Measurements from ENCODE around the gene FBXL13. TPM values are rescaled to one million over a fixed set of nuclear protein-coding genes. Genes with fewer than 3 reads are reported as not detected.
"Not testable (repeated sequence)": the region's sequence is repeated elsewhere in the genome, so short reads cannot be mapped to it uniquely, and the experiment has no call there.

Gene FBXL13
- total RNA-seq, result 0.13 and 0.39 TPM in 2 replicates

GRCh38 chr7:103074519-103075336 is at the start of gene FBXL13, which contains the start of gene ARMC10:
Gene FBXL13, minus strand, starts transcription at chr7:103074796.
Gene ARMC10, plus strand, starts transcription at chr7:103075140. Its CDS starts 133 bp downstream, at chr7:103075273.
- peak; percentile 73 to 91 for DNase-seq (ENCODE audit: low read depth in 2 of 2)

GRCh38 chr7:103123529-103123928 is 48.9 kb upstream of the FBXL13 start:
- DNase-seq (ENCODE audit: low read depth in 2 of 2), result no peak

DNA sequence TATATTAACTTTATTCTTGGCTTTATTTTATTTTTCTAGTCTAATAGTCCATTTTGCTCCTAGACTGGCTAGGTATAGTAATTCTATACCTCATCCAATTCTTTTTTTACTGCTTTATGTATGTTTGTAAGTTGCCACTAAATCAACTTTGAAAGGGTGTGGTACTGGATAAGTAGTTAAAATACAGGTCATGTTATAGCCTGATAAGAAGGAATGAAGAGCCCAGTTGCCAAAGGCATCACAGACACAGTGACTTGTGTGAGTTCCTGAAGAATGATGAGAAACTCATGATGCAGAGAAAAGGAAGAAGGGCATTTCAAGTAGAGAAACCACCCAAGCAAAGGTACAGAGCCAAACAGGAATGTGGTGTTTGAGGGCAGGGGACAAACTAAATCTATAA is 47.0 kb upstream of the FBXL13 start:
- DNase-seq (ENCODE audit: low read depth in 2 of 2), result no peak

DNA sequence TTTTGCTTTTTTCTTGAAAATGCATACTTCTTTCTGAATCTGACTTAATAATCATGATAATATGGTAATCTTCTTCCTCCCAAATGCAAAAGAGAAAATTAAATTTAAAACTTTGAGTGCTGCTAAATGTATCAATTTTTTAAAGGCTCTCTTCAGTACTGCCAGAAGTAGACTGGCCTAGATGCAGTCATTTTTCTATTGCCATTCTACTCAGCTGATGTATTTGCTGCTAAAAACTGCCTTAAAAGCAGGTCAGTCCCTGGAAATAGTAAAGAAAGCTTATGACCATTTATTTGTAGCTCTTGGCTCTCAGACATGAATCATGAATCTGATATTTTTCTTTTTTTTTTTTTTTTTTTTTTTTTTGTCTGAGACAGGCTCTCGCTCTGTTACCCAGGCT is 45.8 kb upstream of the FBXL13 start:
- DNase-seq (ENCODE audit: low read depth in 2 of 2), result no peak

- DNase-seq (ENCODE audit: low read depth in 2 of 2), result no peak
Observed at GRCh38 chr7:103119791-103120291, 45.2 kb upstream of the FBXL13 start.

DNA sequence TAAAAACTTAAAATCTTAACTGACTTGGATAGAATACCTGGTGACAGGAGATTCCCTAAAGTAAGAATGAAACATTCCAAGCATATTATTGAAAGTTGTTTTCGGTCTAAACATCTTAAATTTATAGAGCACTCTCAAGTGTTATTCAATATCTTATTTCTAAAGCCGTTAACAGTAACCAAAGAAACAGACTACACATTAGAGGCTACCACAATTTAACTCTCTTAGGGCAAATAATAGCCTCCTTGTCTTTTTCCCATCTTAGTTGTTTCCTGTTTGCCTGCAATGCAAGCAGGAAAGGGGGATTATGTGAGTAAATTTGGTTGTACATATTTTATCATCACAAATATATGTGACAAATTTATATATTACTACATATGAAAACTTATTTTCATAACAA is 42.9 kb upstream of the FBXL13 start:
- no peak for DNase-seq (ENCODE audit: low read depth in 2 of 2)

DNA sequence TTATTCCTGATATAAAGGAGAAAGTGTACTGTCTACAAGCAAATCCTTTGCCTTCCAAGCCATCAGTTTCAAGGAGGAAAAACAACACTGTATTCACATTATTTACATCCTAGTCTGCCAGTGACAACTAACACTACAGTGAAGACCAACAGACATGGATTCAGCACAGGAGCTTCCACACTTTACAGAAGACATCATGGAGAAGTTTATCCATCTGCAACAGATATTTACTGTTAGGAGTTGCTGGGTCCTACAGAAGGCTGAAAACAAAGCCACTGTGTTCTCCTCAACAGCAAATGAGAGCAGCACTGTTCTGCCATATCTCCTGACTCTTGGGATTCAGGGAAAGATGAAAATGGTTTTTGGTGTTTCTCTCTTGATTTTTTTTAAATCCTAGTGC is 42.4 kb upstream of the FBXL13 start:
- DNase-seq (ENCODE audit: low read depth in 2 of 2), result no peak

DNA sequence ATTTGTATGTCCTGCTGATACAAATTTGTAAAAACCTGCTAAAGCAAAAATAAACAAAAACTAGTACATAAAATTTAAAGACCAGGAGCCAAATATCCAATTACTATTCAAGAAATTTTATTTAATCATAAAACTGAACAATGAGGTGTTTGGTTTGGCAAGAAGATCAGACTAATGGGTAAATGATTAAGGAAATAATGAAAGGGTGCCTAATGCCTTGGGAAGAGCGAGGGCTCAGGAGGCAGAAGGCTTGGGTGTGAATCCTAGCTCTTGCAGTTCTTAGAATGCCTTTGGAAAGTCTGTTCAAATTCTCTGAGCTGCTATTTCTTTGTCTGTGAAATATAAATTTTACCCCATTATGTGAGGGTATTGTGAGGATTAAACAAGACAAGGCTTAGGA is 41.9 kb upstream of the FBXL13 start:
- DNase-seq (ENCODE audit: low read depth in 2 of 2), result no peak

DNA sequence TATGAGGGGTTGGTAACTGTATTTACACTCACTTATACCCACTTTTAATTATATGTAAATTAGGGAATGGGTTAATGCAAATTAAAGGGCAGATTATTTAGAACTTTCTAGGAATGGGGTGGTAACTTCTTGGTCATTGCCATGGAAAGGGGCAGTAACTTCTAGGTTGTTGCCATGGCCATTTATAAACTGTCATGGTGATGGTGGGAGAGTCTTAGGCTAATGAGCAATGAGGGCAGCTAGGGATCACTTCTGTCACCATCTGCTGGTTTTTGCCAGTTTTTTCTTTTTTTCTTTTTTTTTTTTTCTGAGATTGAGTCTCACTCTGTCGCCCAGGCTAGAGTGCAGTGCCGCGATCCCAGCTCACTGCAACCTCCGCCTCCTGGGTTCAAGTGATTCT is 41.2 kb upstream of the FBXL13 start:
- no peak for DNase-seq (ENCODE audit: low read depth in 2 of 2)

DNA sequence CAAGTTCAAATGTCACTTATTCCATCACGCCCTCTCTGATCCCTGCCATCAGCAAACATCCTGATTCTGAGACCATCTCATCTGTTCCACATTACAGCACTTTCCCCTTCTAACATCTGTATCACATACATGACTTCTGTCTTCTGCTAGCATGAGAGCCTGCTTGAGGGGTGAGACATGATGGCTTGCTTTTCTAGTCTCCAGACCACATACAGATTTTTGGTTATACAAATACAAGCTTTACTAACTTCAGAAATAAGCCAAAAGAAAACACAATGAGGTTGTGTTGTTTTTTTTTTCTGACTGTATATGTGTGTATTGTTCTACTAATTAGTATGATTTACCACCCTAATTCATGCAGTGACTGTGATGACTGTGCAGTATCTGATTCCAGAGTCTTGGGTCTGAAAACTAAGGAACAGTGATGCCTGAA is 40.0 kb upstream of the FBXL13 start:
- no peak for DNase-seq (ENCODE audit: low read depth in 2 of 2)

GRCh38 chr7:103113164-103113563 is 38.6 kb upstream of the FBXL13 start:
- DNase-seq (ENCODE audit: low read depth in 2 of 2), result no peak

GRCh38 chr7:103106703-103107070 is 32.1 kb upstream of the FBXL13 start:
- DNase-seq (ENCODE audit: low read depth in 2 of 2), result not testable (repeated sequence)

DNA sequence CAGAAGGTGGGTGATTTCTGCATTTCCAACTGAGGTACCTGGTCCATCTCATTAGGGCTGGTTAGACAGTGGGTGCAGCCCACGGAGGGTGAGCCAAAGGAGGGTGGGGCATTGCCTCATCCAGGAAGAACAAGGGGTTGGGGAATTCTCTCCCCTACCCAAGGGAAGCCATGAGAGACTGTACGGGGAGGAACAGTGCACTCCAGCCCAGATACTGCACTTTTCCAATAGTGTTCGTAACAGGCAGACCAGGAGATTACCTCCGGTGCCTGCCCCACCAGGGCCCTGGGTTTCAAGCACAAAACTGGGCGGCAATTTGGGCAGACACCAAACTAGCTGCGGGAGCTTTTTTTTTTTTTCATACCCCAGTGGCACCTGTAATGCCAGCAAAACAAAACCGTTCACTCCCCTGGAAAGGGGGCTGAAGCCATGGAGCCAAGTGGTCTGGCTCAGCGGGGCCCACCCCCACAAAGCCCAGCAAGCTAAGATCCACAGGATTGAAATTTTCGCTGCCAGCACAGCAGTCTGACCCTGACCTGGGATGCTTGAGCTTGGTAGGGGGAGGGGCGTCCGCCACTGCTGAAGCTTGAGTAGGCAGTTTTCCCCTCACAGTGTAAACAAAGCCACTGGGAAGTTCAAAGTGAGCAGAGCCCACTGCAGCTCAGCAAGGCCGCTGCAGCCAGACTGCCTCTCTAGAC is 31.6 kb upstream of the FBXL13 start:
- no peak for DNase-seq (ENCODE audit: low read depth in 2 of 2)

DNA sequence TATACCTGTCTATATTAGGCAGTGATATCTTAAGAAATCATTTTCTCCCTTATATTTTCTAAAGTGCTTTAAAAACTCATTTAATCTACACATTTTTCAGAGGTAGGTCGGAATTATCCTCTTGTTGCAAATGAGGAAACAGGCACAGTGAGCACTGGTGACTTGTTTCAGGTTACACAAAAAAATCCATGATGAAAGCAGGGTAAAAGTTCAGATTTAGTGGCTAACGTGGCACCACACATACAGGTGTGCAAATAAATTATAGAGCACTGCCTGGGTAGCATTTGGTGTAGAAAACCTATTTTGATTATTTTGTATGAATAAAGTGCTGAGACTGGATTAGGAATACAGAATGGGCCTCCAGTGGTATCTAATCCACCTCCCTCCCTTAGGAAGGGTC is 26.9 kb upstream of the FBXL13 start:
- DNase-seq (ENCODE audit: low read depth in 2 of 2), result no peak

- DNase-seq (ENCODE audit: low read depth in 2 of 2), result no peak
Observed at GRCh38 chr7:103100348-103100747, 25.8 kb upstream of the FBXL13 start.

DNA sequence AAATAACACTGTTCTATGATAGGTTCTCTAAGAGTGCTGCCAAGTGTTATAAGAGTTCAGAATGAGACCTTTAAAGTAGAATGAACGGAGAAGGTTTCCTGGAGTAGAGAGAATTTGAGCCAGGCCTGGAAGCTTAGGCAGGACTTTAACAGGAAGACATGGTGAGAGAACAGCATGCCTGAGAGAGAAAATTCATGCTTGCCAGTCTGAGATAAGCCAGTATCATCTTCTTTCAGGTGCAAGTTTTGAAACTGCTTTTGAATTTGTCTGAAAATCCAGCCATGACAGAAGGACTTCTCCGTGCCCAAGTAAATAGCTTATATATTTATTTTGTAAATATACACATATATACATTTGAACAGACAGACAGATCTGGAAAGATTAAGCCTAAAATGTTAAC is 22.4 kb upstream of the FBXL13 start:
- DNase-seq (ENCODE audit: low read depth in 2 of 2), result no peak

DNA sequence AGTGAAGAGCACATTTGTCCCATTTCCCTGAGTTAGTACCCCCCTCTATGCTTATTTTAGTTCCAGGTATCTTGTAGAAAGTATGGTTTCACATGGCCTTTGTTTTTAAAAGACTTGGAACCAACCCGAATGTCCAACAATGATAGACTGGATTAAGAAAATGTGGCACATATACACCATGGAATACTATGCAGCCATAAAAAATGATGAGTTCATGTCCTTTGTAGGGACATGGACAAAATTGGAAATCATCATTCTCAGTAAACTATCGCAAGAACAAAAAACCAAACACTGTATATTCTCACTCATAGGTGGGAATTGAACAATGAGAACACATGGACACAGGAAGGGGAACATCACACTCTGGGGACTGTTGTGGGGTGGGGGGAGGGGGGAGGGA is 21.0 kb upstream of the FBXL13 start:
- not testable (repeated sequence) for DNase-seq (ENCODE audit: low read depth in 2 of 2)

- no peak for DNase-seq (ENCODE audit: low read depth in 2 of 2)
Observed at GRCh38 chr7:103094102-103094501, 19.5 kb upstream of the FBXL13 start.

DNA sequence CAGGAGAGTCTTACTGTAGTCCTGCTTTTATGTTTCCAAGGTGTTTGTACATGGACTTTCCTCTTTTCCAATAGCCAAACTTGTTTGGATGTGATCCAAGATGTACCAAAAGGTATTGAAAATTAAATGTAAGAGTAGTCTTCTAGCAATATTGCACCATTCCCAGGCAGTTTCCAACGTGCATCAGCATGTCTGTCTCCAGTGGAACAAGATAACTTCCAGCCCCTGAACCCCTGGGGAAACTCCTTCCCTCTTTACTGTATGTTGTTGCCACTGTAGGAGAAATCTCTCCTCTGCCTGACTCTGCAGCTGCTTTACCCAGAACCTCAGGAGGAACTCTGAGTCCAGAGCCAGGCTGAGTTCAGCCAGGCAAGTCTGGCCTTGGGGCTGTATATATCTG is 18.8 kb upstream of the FBXL13 start:
- no peak for DNase-seq (ENCODE audit: low read depth in 2 of 2)

- not testable (repeated sequence) for DNase-seq (ENCODE audit: low read depth in 2 of 2)
Observed at GRCh38 chr7:103092321-103092720, 17.7 kb upstream of the FBXL13 start.

DNA sequence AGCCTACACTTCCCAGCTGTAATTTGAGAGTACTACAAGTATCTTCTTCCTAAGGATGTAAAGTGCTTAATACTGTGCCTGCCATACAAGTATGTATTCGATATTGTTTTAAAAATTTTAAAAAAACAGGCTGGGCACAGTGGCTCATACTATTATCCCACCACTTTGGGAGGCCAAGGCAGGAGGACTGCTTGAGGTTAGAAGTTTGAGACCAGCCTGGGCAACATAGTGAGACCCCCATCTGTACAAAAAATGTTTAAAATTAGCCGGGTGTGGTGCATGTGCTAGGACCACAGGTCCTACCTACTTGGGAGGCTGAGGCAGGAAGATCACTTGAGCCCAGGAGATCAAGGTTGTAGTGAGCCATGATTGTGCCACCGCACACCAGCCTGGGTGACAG is 8.6 kb upstream of the FBXL13 start:
- DNase-seq (ENCODE audit: low read depth in 2 of 2), result no peak

DNA sequence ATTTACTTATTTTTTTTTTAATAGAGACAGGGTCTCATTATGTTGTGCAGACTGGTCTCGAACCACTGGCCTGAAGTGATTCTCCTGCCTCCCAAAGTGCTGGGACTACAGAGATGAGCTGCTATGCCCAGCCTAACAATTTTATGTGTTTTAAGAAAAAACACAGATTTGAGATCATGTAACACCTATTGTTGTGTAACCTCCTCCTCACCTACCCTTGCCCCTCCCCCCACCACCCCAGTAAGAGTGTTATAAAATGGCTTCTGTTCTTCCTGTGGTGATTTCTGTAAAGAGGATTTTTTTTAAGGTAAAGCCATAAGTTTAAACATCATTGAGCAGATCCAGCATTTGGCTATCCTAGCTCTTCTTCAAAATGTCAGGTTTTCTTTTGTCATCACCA is 7.9 kb upstream of the FBXL13 start:
- no peak for DNase-seq (ENCODE audit: low read depth in 2 of 2)

DNA sequence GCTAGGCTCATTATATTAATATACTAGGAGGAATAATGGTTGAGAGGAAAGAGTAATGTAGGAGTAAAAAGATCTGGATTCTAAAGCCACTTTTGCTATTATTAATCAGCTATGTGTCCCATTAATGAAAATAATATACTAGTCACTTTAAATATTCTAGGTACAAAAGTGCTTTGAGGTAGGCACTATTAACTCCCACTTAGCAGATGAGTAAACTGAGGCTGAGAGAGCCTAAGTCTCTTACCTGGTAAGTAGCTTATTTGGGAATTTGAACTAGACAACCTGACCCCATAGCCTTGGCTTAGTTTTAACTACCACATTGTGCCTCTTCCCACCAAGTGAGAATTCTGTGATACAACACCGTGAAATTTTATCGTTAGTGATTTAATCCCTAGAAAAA is 6.3 kb upstream of the FBXL13 start:
- DNase-seq (ENCODE audit: low read depth in 2 of 2), result no peak

Measured in dermis microvascular lymphatic vessel endothelial cell (primary cell).